Endothelial cell of umbilical vein (primary cell): Measurements from ENCODE around the gene SYT8. TPM values are rescaled to one million over a fixed set of nuclear protein-coding genes. Genes with fewer than 3 reads are reported as not detected.

ENCODE experiments used
- BruUV-seq: library from RNA; stranded (reverse); fragments of 400-500 nt; replicated peaks from 2 replicates; lab custom pipeline; 2021; lab: Mats Ljungman, UMichigan
- CTCF ChIA-PET: fragments of 300-600, 350-600 bp; sonication (Branson Sonifier 250); formaldehyde crosslinking; loops from one replicate; lab custom pipeline; 2021; ENCODE audit warnings: antibody characterized with exemption, inconsistent platforms; lab: Charles Lee
- POLR2A ChIA-PET: fragments of 300-600, 350-600 bp; sonication (Branson Sonifier 250); formaldehyde crosslinking; loops from one replicate; lab custom pipeline; 2021; ENCODE audit warnings: antibody characterized with exemption, inconsistent platforms; lab: Charles Lee
- DNase-seq: peaks from one replicate; pipeline ENCODE4 v3.0.0-alpha.2; 2011; ENCODE audit warnings: low read depth, low spot score
- FAIRE-seq: peaks from 2 replicates; lab custom pipeline; 2011; peaks lifted over from hg19 to GRCh38; lab: Jason Lieb, UNC
- H2AFZ ChIP-seq: 2 replicates; pipeline ENCODE4 v1.6.0; 2012; ENCODE audit warnings: low read depth, low read length, control low read depth, inconsistent platforms
- H3K27ac ChIP-seq: 2 replicates; pipeline ENCODE4 v1.5.1; 2011; ENCODE audit warnings: low read depth, mild to moderate bottlenecking, control low read depth, low read length, moderate library complexity; ENCODE audit not compliant: insufficient read depth
- H3K27me3 ChIP-seq, 2 experiments: 2 replicates each; pipeline versions ENCODE4 v1.6.0 to v1.6.1; 2011; ENCODE audit warnings: low read length in 2 of 2, mixed read lengths in 1 of 2; ENCODE audit not compliant: control insufficient read depth in 2 of 2, insufficient read depth in 2 of 2
- H3K36me3 ChIP-seq, 2 experiments: 2 replicates in 1 of 2; 3 replicates in 1 of 2; pipeline ENCODE4 v1.5.1; 2011; ENCODE audit warnings: low read length in 2 of 2, mild to moderate bottlenecking in 1 of 2, moderate library complexity in 1 of 2; ENCODE audit not compliant: control insufficient read depth in 2 of 2, insufficient read depth in 2 of 2; ENCODE audit errors: extremely low read depth in 1 of 2
- H3K4me1 ChIP-seq: 3 replicates; pipeline ENCODE4 v1.5.1; 2011; ENCODE audit warnings: mild to moderate bottlenecking, low read length; ENCODE audit not compliant: control insufficient read depth, insufficient read depth; ENCODE audit errors: extremely low read depth
- H3K4me2 ChIP-seq: 2 replicates; pipeline ENCODE4 v1.6.1; 2011; ENCODE audit warnings: low read length, control low read depth, mixed read lengths; ENCODE audit not compliant: insufficient read depth
- H3K4me3 ChIP-seq, 3 experiments: fragments of 200-600 bp in 1 of 3; sonication (generic), shearing (Covaris generic) in 1 of 3; replicated peaks in 1 of 3; 2 replicates each; pipeline ENCODE4 v1.5.1; 2011 to 2016; ENCODE audit warnings: control low read depth in 3 of 3, low read length in 3 of 3, mild to moderate bottlenecking in 2 of 3, inconsistent platforms in 1 of 3, low read depth in 1 of 3, moderate library complexity in 1 of 3; ENCODE audit not compliant: insufficient read depth in 1 of 3
- H3K79me2 ChIP-seq: 2 replicates; pipeline ENCODE4 v1.6.0; 2012; ENCODE audit warnings: low read length, inconsistent platforms; ENCODE audit not compliant: control insufficient read depth, insufficient read depth
- H3K9ac ChIP-seq: replicated peaks from 2 replicates; pipeline ENCODE3; 2011; ENCODE audit warnings: low read length, control low read depth; ENCODE audit not compliant: insufficient read depth; ENCODE audit errors: extremely low read depth
- H3K9me1 ChIP-seq: replicated peaks from 3 replicates; pipeline ENCODE4 v1.6.0; 2011; ENCODE audit warnings: mild to moderate bottlenecking, low read length; ENCODE audit not compliant: control insufficient read depth, insufficient read depth; ENCODE audit errors: extremely low read depth
- H3K9me3 ChIP-seq: replicated peaks from 2 replicates; pipeline ENCODE4 v1.5.1; 2012; ENCODE audit warnings: low read length, inconsistent platforms; ENCODE audit not compliant: control insufficient read depth, insufficient read depth
- H4K20me1 ChIP-seq: replicated peaks from 2 replicates; pipeline ENCODE3; 2011; ENCODE audit warnings: mild to moderate bottlenecking, low read length; ENCODE audit not compliant: control insufficient read depth, insufficient read depth; ENCODE audit errors: extremely low read depth
- EZH2 ChIP-seq: IDR thresholded peaks from 2 replicates; pipeline ENCODE4 v1.6.1; 2012; ENCODE audit warnings: borderline replicate concordance, low read depth, mild to moderate bottlenecking, moderate library complexity, low read length, inconsistent platforms; ENCODE audit not compliant: severe bottlenecking
- FOS ChIP-seq: IDR thresholded peaks from 2 replicates; pipeline ENCODE4 v1.6.1; 2011; ENCODE audit warnings: mild to moderate bottlenecking, low read length, moderate library complexity, borderline replicate concordance; ENCODE audit not compliant: insufficient read depth
- GATA2 ChIP-seq: IDR thresholded peaks from 2 replicates; pipeline ENCODE4 v1.7.0; 2011; ENCODE audit warnings: low read depth, mild to moderate bottlenecking, moderate library complexity, mixed read lengths, low read length; ENCODE audit not compliant: insufficient read length, insufficient read depth
- JUN ChIP-seq: IDR thresholded peaks from 2 replicates; pipeline ENCODE4 v1.6.1; 2011; ENCODE audit warnings: borderline replicate concordance, low read depth; ENCODE audit not compliant: insufficient read length, insufficient read depth
- MYC ChIP-seq: IDR thresholded peaks from one replicate; pipeline ENCODE4 v1.6.1; 2011; ENCODE audit warnings: mild to moderate bottlenecking, low read depth, low read length
- POLR2A ChIP-seq: IDR thresholded peaks from 2 replicates; pipeline ENCODE4 v1.6.1; 2012; ENCODE audit warnings: low read depth, mild to moderate bottlenecking, control low read depth, low read length
- POLR2AphosphoS5 ChIP-seq: IDR thresholded peaks from 2 replicates; pipeline ENCODE4 v1.6.1; 2012; ENCODE audit warnings: low read depth, mild to moderate bottlenecking, control low read depth, low read length, moderate library complexity; ENCODE audit not compliant: insufficient read depth
- dilution Hi-C: fragments of 300-500 bp; cut with MboI; formaldehyde crosslinking; loops from one replicate; pipeline ENCODE4 v1.15.0; 2019; ENCODE audit warnings: low sequenced_read_pairs; ENCODE audit not compliant: extremely low pct_ligation_motif_present
- intact Hi-C: fragments of 100-400 bp; cut with micrococcal nuclease; formaldehyde crosslinking; loops from one replicate; pipeline ENCODE4 v1.10.0; 2022
- polyA plus RNA-seq, 4 experiments: library from polyadenylated mRNA; depleted of rRNA in 3 of 4; stranded (reverse) in 3 of 4; unstranded in 1 of 4; fragments of >200 nt; gene quantifications; 2 replicates each; pipeline versions ENCODE4 v1.2.1 to v1.2.3, GENCODE V29; 2011 to 2012; ENCODE audit warnings: missing spikeins in 1 of 4
- total RNA-seq: library from RNA; stranded (reverse); gene quantifications from 2 replicates; pipeline ENCODE4 v1.2.3, GENCODE V29; 2021
- TF ChIP-seq, protein P1 (sequence below): IDR thresholded peaks from 2 replicates; pipeline ENCODE4 v1.6.1; 2011; ENCODE audit not compliant: insufficient read depth, insufficient read length
- TF ChIP-seq, protein P2 (sequence below), 2 donors: IDR thresholded peaks; 1 replicate in 1 of 2; 2 replicates in 1 of 2; pipeline ENCODE4 v1.5.1; 2011; ENCODE audit warnings: low read length in 2 of 2, mild to moderate bottlenecking in 2 of 2, moderate library complexity in 2 of 2, control low read depth in 1 of 2, inconsistent platforms in 1 of 2, low read depth in 1 of 2; ENCODE audit not compliant: insufficient read depth in 1 of 2; ENCODE audit errors: extremely low read depth in 1 of 2

Gene SYT8
- total and polyA plus RNA-seq, 2 donors (not counting 3 experiments of a cell fraction or from before 2014, with no cell fraction given), result not detected

GRCh38 chr11:1835671-1836010 lies 851 bp downstream of the SYT8 start:
- BruUV-seq, result no TSS peak
- no peaks in the 10 kb centered on the region for H3K27me3 ChIP-seq
- H3K4me1 ChIP-seq, result no peaks in the 10 kb centered on the region
- FAIRE-seq, result no peak
- no peaks in the 10 kb centered on the region for H3K9me1 ChIP-seq
- H2AFZ ChIP-seq, result no peak overlapping the region
- H3K79me2 ChIP-seq, result no peaks in the 10 kb centered on the region
- no peak overlapping the region for H3K4me3 ChIP-seq
- H3K9ac ChIP-seq, result no peak overlapping the region
- no peak for DNase-seq
- H3K4me2 ChIP-seq, result no peak overlapping the region
- no peaks in the 10 kb centered on the region for H3K36me3 ChIP-seq
- intact Hi-C loops (no loop called here), dilution Hi-C loops (no loop called here)
- CTCF ChIA-PET, result interaction anchor here (1.0 to 7.8 kb wide), 10 partner anchors 41 to 321 kb away, joined by 4 to 623 read pairs (median 20); no protein-coding TSS in a partner anchor
- POLR2A ChIA-PET, result no interaction called here
- H3K27ac ChIP-seq, result no peak overlapping the region
- H4K20me1 ChIP-seq, result no peaks in the 10 kb centered on the region
- TF ChIP-seq GATA2, result no peak
- TF ChIP-seq EZH2, result no peak
- no peak for TF ChIP-seq POLR2AphosphoS5
- TF ChIP-seq, protein P1, sequence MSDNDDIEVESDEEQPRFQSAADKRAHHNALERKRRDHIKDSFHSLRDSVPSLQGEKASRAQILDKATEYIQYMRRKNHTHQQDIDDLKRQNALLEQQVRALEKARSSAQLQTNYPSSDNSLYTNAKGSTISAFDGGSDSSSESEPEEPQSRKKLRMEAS, result no peak
- TF ChIP-seq JUN, result no peak
- TF ChIP-seq, protein P2, sequence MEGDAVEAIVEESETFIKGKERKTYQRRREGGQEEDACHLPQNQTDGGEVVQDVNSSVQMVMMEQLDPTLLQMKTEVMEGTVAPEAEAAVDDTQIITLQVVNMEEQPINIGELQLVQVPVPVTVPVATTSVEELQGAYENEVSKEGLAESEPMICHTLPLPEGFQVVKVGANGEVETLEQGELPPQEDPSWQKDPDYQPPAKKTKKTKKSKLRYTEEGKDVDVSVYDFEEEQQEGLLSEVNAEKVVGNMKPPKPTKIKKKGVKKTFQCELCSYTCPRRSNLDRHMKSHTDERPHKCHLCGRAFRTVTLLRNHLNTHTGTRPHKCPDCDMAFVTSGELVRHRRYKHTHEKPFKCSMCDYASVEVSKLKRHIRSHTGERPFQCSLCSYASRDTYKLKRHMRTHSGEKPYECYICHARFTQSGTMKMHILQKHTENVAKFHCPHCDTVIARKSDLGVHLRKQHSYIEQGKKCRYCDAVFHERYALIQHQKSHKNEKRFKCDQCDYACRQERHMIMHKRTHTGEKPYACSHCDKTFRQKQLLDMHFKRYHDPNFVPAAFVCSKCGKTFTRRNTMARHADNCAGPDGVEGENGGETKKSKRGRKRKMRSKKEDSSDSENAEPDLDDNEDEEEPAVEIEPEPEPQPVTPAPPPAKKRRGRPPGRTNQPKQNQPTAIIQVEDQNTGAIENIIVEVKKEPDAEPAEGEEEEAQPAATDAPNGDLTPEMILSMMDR (IDR thresholded peaks at IDR 0.05; ENCODE audit: extremely low read depth in 1 of 2, insufficient read depth in 1 of 2, low read depth in 1 of 2, low read length in 2 of 2), result no peak
- no peak for TF ChIP-seq POLR2A
- no peak for TF ChIP-seq FOS
- no peak for TF ChIP-seq MYC
- no peaks in the 10 kb centered on the region for H3K9me3 ChIP-seq
